ENCODE measurements around the gene C12orf50.
"Not testable (repeated sequence)": the region's sequence is repeated elsewhere in the genome, so short reads cannot be mapped to it uniquely, and the experiment has no call there.

The C12orf50 gene

DNA sequence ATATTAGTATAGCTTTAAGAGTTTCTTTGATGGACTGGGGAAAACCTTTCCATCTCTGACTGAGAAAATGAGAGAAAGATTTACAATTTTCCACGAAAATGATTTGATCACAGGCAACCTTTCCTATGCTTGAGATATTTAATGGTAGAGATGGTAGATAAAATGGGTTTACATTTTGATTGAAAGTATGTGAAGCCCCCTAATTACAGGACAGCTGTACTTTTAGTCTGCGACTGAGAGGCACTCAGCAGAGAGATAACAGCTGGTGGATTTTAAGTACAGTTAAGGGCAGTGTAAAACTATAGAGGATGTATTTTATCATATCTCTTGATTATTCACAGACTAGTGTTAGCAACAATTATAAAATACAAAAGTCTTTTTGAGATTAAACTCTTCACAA is 40.7 kb downstream of the C12orf50 start:
- DNase-seq (ENCODE audit: low read depth): no peak

DNA sequence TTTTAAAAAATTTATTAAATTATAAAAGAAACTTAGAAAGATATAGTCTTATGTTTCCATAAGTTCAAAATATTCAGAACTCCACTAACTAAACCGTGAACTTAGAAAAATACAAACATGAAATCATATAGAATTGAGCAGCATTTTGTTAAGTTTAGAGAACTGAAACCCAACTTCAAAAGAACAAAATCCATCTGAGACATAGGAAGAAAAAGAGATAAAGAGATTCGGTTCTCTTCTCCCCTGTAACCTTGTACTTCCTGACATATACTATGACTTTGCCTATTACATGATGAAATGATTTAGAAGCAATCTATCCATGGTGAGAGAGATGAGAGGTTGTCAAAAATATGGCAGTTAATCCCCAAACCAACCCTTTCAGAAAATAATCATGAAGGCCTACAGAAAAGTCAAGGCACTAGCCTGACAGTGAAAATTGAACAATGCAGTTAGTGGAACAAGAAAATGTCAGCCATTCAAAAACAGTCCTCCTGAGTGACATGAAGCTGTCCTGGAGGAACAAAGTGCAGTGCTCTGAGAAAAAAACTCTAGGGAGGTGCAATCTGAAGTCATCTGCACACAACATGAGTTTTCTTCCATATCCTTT is 44.0 kb downstream of the C12orf50 start:
- DNase-seq (ENCODE audit: low read depth): no peak

DNA sequence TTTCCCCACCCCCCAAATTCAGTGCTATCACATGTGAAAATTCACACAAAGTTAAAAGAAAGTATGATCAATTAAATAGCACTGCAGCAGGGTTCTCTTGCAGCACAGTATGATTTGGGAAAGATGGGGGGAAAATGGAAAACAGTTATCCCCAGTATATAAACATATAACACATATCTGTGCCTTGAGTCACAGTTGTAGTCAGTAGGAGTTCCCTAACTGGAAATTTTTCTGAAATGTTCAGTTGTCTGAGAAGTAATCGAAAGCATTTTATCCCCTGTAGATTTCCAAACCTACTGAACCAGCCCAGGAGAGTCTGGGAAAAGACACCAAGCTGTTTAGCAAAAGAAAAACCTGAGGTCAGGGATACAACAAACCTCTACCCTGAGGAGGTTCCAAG is 47.0 kb downstream of the C12orf50 start:
- DNase-seq (ENCODE audit: low read depth): no peak

DNA sequence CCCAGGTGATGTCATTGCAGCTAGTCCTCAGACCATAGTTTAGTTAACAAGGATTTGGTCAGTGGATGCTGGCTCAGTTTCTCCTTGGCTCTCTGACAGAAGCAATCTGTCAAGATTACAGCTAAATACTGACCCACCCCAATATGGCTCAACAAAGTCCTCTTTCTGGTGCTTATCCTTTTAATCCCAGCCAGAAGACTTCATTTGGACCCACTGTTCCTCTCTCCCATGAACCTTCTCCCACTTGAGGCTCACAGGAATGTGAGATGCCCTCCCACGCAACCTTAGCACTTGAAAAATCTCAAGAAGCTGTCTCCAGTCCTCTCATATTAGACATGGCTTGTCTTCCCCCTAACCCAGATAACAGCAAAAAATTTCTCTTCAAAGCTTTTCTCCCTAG is 47.7 kb downstream of the C12orf50 start:
- no peak for DNase-seq (ENCODE audit: low read depth)

DNA sequence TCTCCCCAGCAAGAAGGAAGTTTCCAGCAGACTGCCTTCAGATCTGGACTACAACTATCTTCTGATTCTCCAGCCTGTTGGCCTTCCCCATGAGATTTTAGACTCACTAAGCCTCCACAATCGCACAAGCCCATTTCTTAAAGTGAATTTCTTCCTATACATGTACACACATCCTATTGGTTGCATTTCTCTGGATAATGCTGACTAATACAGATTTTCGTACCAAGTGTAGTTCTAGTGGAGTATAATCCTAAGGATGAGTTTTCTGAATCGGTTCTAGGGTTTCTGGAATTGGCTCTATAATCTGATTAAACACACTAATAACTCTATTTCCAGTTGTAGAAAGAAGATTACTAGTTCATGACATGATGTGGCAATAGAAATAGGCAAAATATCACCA is 53.3 kb downstream of the C12orf50 start:
- DNase-seq (ENCODE audit: low read depth): no peak

DNA sequence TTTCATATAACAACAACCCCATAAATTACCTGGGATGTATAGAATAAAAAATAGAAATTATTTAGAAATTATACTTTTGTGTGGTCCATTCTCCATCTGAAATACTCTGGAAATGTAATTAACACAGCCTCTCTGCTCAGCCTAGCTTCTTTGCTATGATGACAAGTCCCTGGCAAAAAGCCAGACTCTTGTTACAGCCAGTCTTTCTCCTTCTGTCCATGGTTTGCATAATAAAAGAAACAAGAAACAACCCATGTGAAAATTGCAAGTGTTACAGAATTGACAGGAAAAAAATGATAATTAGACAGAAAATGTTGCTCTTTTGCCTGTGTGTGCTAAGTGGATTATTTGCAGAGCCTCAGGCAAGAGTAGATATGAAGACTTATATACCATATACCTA is 61.3 kb downstream of the C12orf50 start:
- DNase-seq (ENCODE audit: low read depth): no peak

DNA sequence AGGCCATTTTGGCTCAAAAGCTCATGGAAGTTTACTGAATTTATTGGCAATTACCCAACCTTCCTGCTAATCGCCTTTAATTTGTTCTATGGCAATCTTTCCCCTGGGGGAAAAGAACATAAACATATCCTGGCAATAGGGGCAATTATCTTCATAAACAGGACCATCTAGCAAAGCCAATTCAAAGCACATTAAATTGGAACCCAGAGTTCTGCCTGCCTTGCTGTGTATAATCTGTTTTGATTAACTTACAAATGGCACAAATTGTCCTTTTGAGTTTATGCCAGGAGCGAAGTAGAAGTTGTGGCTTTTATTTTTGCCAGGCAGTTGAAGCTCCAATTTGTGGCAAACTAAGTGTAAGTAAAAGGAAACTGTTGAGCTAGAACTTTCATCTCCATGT is 68.6 kb downstream of the C12orf50 start:
- DNase-seq (ENCODE audit: low read depth): no peak

DNA sequence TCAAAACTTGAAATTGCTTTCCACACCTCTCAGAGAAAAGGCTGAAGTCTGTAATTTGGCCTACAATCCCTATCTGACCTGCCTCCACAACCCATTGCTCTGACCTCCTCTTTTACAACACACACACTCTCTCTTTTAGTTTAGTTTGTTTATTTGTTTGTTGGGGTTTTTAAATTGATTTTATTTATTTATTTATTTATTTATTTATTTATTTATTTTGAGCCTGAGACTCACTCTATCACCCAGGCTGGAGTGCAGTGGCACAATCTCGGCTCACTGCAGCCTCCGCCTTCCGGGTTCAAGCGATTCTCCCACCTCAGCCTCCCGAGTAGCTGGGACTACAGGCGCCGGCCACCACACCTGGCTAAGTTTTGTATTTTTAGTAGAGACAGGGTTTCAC is 75.2 kb downstream of the C12orf50 start:
- not testable (repeated sequence) for DNase-seq (ENCODE audit: low read depth)

DNA sequence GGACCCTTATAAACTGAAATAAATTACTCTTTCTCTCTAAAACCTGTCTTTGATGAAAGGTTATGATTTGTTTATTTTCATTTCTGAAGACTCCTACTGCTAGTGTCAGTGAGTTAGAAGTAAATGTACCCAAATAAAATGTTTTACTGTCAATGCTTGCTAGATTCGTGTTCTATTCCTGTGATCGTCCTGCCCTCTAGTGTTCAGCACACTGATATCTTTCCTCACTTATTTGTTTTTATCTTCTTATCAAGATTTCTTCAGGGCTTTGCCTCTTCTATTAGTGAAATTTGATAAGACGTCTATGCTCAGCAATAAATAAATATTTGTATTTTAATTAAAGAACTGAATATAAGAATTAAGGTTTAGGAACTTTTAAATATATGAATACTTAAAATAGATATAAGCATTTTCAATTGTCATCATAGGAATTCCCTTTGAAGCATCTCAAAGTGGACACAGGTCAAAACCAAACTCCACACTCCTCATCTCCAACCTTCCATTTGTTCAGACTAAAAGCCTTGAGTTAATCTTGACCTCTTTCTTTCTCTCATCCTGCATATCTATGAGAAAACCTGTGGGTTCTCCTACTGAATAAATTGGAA is 75.8 kb downstream of the C12orf50 start:
- DNase-seq (ENCODE audit: low read depth): peak; percentile 3

DNA sequence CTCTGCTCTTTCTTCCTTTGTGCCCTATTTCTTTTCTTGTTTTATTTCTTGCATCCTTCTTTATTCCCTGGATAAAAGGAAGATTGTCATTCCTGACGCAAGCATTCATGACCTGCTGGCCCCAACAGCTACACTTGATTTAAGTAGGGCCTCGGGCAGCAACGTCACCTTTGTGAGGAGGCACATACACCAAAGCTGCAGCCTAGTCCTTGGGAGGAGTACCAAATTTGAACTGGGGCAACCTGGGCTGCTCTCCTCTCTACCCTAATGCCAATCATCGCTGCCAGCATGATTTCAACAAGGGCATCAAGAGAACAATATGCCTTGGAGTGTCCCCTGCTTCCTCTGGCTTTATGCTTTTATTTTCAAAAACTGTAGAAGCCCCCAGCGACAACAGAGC is 76.4 kb downstream of the C12orf50 start:
- DNase-seq (ENCODE audit: low read depth): no peak

DNA sequence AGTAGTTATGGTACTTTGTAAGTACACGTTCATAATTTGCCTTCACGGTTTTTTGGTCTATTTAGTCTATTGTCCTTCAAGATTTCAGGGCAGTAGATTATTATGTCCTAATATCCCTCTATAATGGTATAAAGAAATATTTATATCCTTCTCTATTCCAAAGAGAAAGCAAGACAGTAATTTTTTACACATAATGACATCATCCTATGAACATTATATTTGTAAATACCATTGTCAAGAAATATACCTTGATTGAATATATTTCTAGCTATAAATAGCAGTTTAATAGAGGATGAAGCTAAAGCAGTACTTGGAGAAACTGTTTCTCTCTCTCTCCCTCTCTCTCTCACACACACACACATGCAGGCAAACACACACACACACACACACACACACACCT is 77.0 kb downstream of the C12orf50 start:
- no peak for DNase-seq (ENCODE audit: low read depth)

DNA sequence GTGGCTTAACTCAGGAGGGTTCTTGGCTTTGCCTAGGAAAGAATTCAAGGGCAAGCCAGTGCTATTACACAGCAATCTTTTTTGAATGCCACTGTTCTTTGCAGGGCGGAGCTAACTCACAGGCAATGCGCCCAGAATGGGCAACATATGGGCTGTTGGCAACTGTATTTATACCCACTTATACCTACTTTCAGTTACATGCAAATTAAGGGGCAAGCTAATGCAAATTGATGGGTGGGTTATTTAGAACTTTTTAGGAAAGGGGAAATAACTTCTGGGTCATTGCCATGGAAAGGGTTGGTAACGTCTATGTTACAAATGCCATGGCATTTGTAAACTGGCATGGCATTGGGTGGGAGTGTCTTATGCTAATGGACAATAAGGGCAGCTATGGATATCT is 85.4 kb downstream of the C12orf50 start:
- DNase-seq (ENCODE audit: low read depth): no peak

DNA sequence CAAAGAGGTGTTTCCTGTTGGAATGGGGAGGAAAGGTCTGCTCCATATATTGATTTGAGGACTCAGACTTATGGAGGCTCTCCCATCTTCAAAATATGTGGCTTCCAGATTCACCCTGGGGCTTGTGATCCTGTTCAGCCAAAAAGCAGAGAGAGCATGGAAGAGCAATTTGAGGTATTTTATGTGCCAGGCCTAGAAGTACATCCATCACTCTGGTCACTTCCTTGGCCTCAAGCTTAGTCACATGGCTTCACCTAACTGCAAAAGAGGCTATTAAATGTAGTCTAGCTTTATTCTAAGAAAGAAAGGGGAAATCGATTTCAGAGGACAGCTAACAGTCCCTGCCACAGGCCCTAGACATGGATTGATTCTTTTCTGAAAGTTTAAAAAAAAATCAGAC is 86.2 kb downstream of the C12orf50 start:
- no peak for DNase-seq (ENCODE audit: low read depth)

DNA sequence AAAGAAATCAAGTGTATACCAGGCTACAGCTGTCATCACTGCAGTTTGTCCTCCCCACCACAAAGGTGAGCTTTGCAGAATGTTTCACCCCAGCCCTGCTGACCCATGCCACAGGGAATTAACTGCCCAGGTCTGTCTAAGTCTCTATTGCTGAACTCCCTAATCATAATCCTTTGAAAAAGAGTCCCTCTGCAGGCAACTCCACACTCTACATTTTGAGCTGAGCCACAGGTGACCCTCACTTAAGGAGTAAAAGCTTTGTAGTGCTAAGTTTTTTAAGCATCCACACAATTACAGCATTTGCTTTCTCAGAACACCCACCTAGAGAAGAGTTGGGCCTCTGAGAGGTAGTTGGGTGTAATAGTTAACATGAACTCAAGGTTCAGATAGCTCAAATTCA is 90.0 kb downstream of the C12orf50 start:
- DNase-seq (ENCODE audit: low read depth): no peak

DNA sequence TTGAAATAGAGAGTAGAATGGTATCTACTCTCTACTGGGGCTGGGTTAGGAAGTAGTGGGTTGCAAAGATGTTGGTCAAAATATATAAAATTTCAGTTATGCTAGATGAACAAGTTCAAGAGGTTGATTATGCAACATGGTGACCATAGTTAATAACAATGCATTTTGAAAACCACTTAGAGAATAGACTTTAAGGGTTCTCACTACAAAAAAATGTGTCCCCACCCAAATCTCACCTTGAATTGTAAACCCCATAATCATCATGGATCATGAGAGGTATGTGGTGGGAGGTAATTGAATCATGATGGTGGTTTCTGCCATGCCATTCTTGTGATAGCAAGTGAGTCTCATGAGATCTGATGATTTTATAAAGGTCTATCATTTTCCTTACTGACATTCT is 94.0 kb downstream of the C12orf50 start:
- no peak for DNase-seq (ENCODE audit: low read depth)

DNA sequence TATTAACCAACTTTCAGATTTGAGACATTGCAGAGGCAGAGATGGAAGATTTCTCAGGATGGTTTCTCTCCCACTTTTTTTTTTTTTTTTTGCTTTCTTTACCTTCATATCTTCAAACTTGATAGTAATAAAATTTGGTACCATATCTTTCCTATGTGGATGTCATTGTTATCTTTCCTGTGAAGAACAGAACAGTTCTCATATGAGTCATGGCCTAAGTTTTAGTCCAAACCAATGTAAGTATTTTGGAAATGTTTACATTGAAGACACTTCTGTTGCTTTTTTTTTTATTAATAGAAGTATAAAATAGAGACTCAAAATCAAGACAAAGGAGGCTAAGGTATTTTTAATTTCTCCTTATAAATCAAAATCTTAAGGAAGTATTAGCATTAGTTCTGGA is 95.2 kb downstream of the C12orf50 start:
- DNase-seq (ENCODE audit: low read depth): no peak

DNA sequence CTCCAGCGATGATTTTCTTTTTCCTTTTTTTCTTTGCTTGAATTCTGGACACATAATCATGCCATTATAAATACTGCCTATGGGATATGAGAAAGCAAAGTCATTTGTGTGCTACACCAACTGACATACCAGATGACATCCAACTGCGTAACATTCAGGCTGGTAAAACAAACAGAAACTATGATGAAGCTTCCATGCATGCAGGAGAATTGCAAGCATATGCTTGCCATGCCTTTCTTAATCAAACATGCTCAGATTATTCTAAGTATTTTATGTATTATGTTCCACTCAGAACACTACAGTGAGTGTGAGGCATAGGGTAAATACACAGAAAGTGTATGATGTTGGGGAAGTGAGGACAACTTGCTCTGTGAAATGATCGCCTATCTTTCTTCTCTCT is 97.4 kb downstream of the C12orf50 start:
- no peak for DNase-seq (ENCODE audit: low read depth)

DNA sequence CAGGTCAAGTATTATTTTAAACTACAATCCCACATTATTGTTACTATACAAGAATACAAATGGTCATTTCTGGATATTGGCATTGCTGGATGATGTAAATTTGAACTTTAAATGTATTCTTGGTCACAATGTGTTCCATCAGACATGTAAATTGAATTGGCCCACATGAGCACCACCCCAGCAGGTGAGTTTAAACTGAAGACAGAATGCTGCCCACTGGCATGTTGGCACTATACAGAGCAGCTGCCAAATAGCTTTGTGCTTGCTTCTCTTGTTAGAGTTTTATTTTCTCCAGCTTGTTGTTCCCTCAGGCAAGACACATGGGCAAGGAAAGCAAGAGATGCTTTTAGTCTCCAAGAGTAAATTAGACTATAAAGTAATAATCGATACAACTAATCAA is 98.6 kb downstream of the C12orf50 start:
- DNase-seq (ENCODE audit: low read depth): no peak

Data from GM04504 (cell line).